ENCODE data around the gene CRACR2A. TPM values are rescaled to one million over a fixed set of nuclear protein-coding genes. Genes with fewer than 3 reads are reported as not detected.

CRACR2A gene
- total and polyA plus RNA-seq, 9 of the 15 experiments (the other 6 are each of a cell fraction or from before 2014, with no cell fraction given) = 2.1 to 15.1 (median 10.4) TPM

DNA sequence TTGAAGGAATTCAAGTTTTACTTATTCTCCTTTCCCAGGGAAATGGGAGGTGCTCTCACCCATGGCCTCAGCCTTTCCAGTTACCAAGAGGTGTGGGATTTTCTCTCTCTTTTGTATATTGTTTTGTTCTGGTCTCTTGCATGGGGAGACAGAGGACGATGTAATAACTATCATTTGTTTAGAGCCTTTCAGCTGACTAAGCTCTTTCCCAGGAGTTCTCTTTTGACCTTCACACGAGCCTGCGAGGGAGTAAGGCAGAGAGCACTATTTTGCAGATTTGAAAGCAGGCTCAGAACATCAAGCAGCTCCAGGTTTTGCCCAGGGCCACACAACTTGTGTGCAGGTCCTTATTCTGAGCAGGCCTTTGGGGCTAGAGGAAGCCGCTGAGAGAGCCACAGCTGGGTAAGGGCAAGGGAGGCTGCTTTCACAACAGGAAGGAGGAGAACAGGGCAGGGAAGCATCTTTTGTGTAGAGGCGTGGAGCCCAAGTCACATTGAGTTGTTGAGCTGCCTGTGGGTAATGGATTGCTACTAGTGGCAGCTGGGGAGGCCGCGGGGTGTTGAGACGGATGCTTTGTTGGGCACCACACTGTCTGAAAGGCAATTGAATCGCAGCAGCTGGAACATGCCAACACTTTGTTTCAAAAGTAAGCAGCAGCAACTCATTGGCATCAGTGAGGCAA, 145.7 kb downstream of the CRACR2A start:
- H3K79me2 ChIP-seq (ENCODE audit: control insufficient read depth, insufficient read depth, low read length) = no peaks in the 10 kb centered on the region
- 36% methylated on average over 7 of the region's 9 CpGs for WGBS (ENCODE audit: insufficient coverage, low coverage, missing lambda C conversion rate)
- H3K27ac ChIP-seq (ENCODE audit: extremely low read depth, low read depth, low read length) = no peak overlapping the region
- no peak overlapping the region for H3K4me2 ChIP-seq (ENCODE audit: insufficient read depth, low read length)
- ChIA-PET CTCF (ENCODE audit: low intra/inter-chr PET ratio) (no interaction called here), POLR2A (interaction anchor here (0.6 to 0.8 kb wide), 2 partner anchors 130 to 322 kb away, joined by 3 read pairs; no protein-coding TSS in a partner anchor)
- TF ChIP-seq ZNF316 (IDR thresholded peaks at IDR 0.05) = peak; percentile 29; the same call in 1 of the 2 replicates
- TF ChIP-seq, protein P1, sequence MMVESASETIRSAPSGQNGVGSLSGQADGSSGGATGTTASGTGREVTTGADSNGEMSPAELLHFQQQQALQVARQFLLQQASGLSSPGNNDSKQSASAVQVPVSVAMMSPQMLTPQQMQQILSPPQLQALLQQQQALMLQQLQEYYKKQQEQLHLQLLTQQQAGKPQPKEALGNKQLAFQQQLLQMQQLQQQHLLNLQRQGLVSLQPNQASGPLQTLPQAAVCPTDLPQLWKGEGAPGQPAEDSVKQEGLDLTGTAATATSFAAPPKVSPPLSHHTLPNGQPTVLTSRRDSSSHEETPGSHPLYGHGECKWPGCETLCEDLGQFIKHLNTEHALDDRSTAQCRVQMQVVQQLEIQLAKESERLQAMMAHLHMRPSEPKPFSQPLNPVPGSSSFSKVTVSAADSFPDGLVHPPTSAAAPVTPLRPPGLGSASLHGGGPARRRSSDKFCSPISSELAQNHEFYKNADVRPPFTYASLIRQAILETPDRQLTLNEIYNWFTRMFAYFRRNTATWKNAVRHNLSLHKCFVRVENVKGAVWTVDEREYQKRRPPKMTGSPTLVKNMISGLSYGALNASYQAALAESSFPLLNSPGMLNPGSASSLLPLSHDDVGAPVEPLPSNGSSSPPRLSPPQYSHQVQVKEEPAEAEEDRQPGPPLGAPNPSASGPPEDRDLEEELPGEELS (CRISPR knock-in tag; IDR thresholded peaks at IDR 0.05; ENCODE audit: borderline replicate concordance) = no peak
- peak; percentile 32; the same call in 1 of the 2 replicates for TF ChIP-seq C11orf30 (IDR thresholded peaks at IDR 0.05; ENCODE audit: low read depth)
- DNase-seq (ENCODE audit: extremely low read depth in 1 of 4, low spot score in 3 of 4) (no peak), FAIRE-seq (no peak), ATAC-seq (no peak)
- H3K36me3 ChIP-seq (ENCODE audit: control insufficient read depth, insufficient read depth, low read length) = no peaks in the 10 kb centered on the region
- no TSS peak for BruUV-seq (replicated peaks)
- intact Hi-C loops (cut with micrococcal nuclease) (no loop called here), in situ Hi-C loops (cut with MboI) (no loop called here)
- peaks cover 3 to 8% of the 10 kb centered on the region in 2 experiments; a peak in 3 of 5 replicates for H3K27me3 ChIP-seq (ENCODE audit: control insufficient read depth in 2 of 2, insufficient read depth in 2 of 2, low read length in 2 of 2)
- no peak overlapping the region for H3K9ac ChIP-seq (ENCODE audit: insufficient read depth in 1 of 2, low read depth in 2 of 2, low read length in 2 of 2)
- no peak overlapping the region for H3K4me3 ChIP-seq
- H3K9me3 ChIP-seq (replicated peaks; ENCODE audit: control insufficient read depth, insufficient read depth, low read depth, low read length) = 0 out of 2 replicates have a peak, but pooled peaks cover 1% of the 10 kb centered on the region
- no peaks in the 10 kb centered on the region for H3K4me1 ChIP-seq (replicated peaks in 1 of 2; ENCODE audit: control insufficient read depth in 2 of 2, insufficient read depth in 2 of 2, low read length in 2 of 2)
- H3K9me1 ChIP-seq (ENCODE audit: control insufficient read depth, insufficient read depth, low read length) = no peaks in the 10 kb centered on the region
- H2AFZ ChIP-seq (ENCODE audit: low read depth, low read length) = no peak overlapping the region
- H4K20me1 ChIP-seq (replicated peaks; ENCODE audit: control insufficient read depth, insufficient read depth, low read length) = no peaks in the 10 kb centered on the region

Data from K562 (cell line).